ENCODE results near the gene PPM1H.
A peak's percentile ranks its signal among the peaks of the same experiment; 100 is the strongest.
"Not testable (repeated sequence)": the region's sequence is repeated elsewhere in the genome, so short reads cannot be mapped to it uniquely, and the experiment has no call there.

Gene PPM1H

GRCh38 chr12:62971769-62972525 is 37.0 kb upstream of the PPM1H start:
- no peak for DNase-seq (ENCODE audit: low read depth)
- TF ChIP-seq, protein P1, sequence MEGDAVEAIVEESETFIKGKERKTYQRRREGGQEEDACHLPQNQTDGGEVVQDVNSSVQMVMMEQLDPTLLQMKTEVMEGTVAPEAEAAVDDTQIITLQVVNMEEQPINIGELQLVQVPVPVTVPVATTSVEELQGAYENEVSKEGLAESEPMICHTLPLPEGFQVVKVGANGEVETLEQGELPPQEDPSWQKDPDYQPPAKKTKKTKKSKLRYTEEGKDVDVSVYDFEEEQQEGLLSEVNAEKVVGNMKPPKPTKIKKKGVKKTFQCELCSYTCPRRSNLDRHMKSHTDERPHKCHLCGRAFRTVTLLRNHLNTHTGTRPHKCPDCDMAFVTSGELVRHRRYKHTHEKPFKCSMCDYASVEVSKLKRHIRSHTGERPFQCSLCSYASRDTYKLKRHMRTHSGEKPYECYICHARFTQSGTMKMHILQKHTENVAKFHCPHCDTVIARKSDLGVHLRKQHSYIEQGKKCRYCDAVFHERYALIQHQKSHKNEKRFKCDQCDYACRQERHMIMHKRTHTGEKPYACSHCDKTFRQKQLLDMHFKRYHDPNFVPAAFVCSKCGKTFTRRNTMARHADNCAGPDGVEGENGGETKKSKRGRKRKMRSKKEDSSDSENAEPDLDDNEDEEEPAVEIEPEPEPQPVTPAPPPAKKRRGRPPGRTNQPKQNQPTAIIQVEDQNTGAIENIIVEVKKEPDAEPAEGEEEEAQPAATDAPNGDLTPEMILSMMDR (IDR thresholded peaks at IDR 0.05; ENCODE audit: low read length, missing control alignments) = no peak
- H3K4me3 ChIP-seq (replicated peaks; ENCODE audit: low read depth, low read length) = no peak overlapping the region

GRCh38 chr12:62969695-62970094 is 34.7 kb upstream of the PPM1H start:
- no peak overlapping the region for H3K4me3 ChIP-seq (replicated peaks; ENCODE audit: low read depth, low read length)
- TF ChIP-seq, protein P1 (IDR thresholded peaks at IDR 0.05; ENCODE audit: low read length, missing control alignments) = no peak
- no peak for DNase-seq (ENCODE audit: low read depth)

GRCh38 chr12:62967701-62968100 is 32.8 kb upstream of the PPM1H start:
- no peak for DNase-seq (ENCODE audit: low read depth)
- TF ChIP-seq, protein P1 (IDR thresholded peaks at IDR 0.05; ENCODE audit: low read length, missing control alignments) = no peak
- H3K4me3 ChIP-seq (replicated peaks; ENCODE audit: low read depth, low read length) = no peak overlapping the region

DNA sequence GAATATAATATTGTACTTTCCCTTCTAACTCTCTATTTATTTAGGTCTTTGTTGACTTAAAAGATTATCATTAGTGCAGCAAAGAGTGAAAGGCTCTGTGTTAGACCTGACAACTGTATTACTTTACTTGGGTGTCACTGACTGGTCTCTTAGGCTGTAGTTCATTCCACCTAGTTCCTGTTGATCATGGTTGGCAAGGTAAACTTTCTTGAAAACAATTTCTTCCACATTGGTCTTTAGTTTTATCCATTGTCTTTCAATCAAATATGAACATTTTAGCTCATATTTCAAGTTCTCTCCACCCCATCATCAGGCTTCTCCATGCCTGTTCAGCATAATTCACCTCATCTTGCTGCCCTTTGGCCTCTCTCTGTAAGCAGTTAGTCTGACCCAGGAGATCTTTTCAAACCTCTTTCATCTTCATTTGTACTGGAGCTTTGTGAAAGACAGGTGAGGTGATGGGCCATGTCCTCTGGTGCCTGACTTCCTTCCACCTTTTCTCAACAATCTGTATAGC is 32.1 kb upstream of the PPM1H start:
- DNase-seq (ENCODE audit: low read depth) = no peak
- no peak overlapping the region for H3K4me3 ChIP-seq (replicated peaks; ENCODE audit: low read depth, low read length)
- TF ChIP-seq, protein P1 (IDR thresholded peaks at IDR 0.05; ENCODE audit: low read length, missing control alignments) = no peak

- H3K4me3 ChIP-seq (replicated peaks; ENCODE audit: low read depth, low read length); DNase-seq (ENCODE audit: low read depth): not testable (repeated sequence)
Observed at GRCh38 chr12:62966446-62966989, 31.6 kb upstream of the PPM1H start.

GRCh38 chr12:62965700-62966099 is 30.8 kb upstream of the PPM1H start:
- H3K4me3 ChIP-seq (replicated peaks; ENCODE audit: low read depth, low read length); DNase-seq (ENCODE audit: low read depth): not testable (repeated sequence)

DNA sequence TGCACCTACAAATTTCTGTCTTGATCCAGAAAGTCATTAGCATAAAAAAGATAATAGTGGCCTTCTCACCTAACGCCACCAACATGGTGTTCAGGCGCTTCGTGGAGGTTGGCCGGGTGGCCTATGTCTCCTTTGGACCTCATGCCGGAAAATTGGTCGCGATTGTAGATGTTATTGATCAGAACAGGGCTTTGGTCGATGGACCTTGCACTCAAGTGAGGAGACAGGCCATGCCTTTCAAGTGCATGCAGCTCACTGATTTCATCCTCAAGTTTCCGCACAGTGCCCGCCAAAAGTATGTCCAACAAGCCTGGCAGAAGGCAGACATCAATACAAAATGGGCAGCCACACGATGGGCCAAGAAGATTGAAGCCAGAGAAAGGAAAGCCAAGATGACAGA is 30.3 kb upstream of the PPM1H start:
- H3K4me3 ChIP-seq (replicated peaks; ENCODE audit: low read depth, low read length); DNase-seq (ENCODE audit: low read depth): not testable (repeated sequence)

GRCh38 chr12:62963486-62964041 is 28.6 kb upstream of the PPM1H start:
- DNase-seq (ENCODE audit: low read depth) = peak; percentile 3
- H3K4me3 ChIP-seq (replicated peaks; ENCODE audit: low read depth, low read length) = no peak overlapping the region
- TF ChIP-seq, protein P1 (IDR thresholded peaks at IDR 0.05; ENCODE audit: low read length, missing control alignments) = no peak

Measured in fibroblast of pulmonary artery (primary cell).